Kidney (tissue), 14 donors: ENCODE measurements around the gene NME5. TPM values are rescaled to one million over a fixed set of nuclear protein-coding genes. Genes with fewer than 3 reads are reported as not detected.

Source experiments
- DNase-seq, 5 donors: peaks; one replicate each; pipeline ENCODE4 v3.0.0-alpha.2; 2013 to 2020
- FAIRE-seq: peaks from 2 replicates; lab custom pipeline; 2012; peaks lifted over from hg19 to GRCh38; lab: Jason Lieb, UNC
- H3K27ac ChIP-seq, 2 donors: one replicate each; pipeline ENCODE4 v1.7.0; 2013; ENCODE audit warnings: low read depth in 2 of 2, low read length in 2 of 2, inconsistent platforms in 1 of 2
- H3K27me3 ChIP-seq: one replicate; pipeline ENCODE4 v1.7.1; 2013; ENCODE audit warnings: low read length, inconsistent platforms; ENCODE audit not compliant: control insufficient read depth, insufficient read depth
- H3K36me3 ChIP-seq, 3 donors: one replicate each; pipeline versions ENCODE4 v1.7.0 to v1.7.1; 2013; ENCODE audit warnings: low read length in 3 of 3, control low read depth in 1 of 3, inconsistent platforms in 1 of 3; ENCODE audit not compliant: insufficient read depth in 3 of 3, control insufficient read depth in 2 of 3
- H3K4me1 ChIP-seq, 3 donors: one replicate each; pipeline versions ENCODE4 v1.7.0 to v1.7.1; 2013; ENCODE audit warnings: low read length in 3 of 3, inconsistent platforms in 1 of 3, low read depth in 1 of 3; ENCODE audit not compliant: control insufficient read depth in 2 of 3, insufficient read depth in 2 of 3
- H3K4me3 ChIP-seq, 3 donors: one replicate each; pipeline versions ENCODE4 v1.7.0 to v1.8.1; 2013; ENCODE audit warnings: low read length in 3 of 3, control low read depth in 1 of 3, inconsistent platforms in 1 of 3
- H3K9ac ChIP-seq, 3 donors: one replicate each; pipeline versions ENCODE4 v1.7.0 to v1.7.1; 2013; ENCODE audit warnings: low read length in 3 of 3, control low read depth in 1 of 3, inconsistent platforms in 1 of 3
- H3K9me3 ChIP-seq, 3 donors: one replicate each; pipeline versions ENCODE4 v1.7.0 to v1.7.1; 2013; ENCODE audit warnings: low read length in 3 of 3, control low read depth in 1 of 3, inconsistent platforms in 1 of 3; ENCODE audit not compliant: control insufficient read depth in 2 of 3, insufficient read depth in 1 of 3
- CTCF ChIP-seq: IDR thresholded peaks from 3 replicates; pipeline ENCODE4 v1.5.1; 2012; ENCODE audit warnings: mild to moderate bottlenecking, moderate library complexity, borderline replicate concordance; ENCODE audit not compliant: insufficient read depth; ENCODE audit errors: extremely low read depth
- intact Hi-C: fragments of 100-400 bp; cut with DNase I; formaldehyde crosslinking; loops from one replicate; pipeline ENCODE4 v1.11.1; 2022
- polyA plus RNA-seq: library from polyadenylated mRNA; stranded (reverse); fragments of 350-450 nt; fragmentation: Illumina TruSeq; extraction: RNeasy Lipid Tissue Mini Kit (QIAGEN cat#74804); gene quantifications from one replicate; pipeline ENCODE4 v1.2.3, GENCODE V29; 2014; ENCODE audit warnings: low read depth, low replicate concordance; ENCODE audit not compliant: insufficient read depth
- total RNA-seq: library from RNA; stranded (reverse); fragmentation: NEBNext Ultra II Directional; extraction: Animal tissue kit (Norgen Biotek cat#: 25700); gene quantifications from one replicate; pipeline ENCODE4 v1.2.1, GENCODE V29; 2021
- donor health status: control.
- donor health status: control.
- donor health status: control.
- donor health status: control.
- donor health status: control.
- donor health status: DM: yes; HTN: yes; CAD: no.
- donor health status: Normal renal cell carcinoma (clear cell type).

Gene NME5
- total and polyA plus RNA-seq, 2 donors from 2014 or later: 20.6 to 30.2 TPM

- peak in 4 of 5 donors; percentile 53 to 67 (median 56) for DNase-seq
- H3K27ac ChIP-seq: no peak overlapping the region
These were observed 70.3 kb downstream of the NME5 start for GRCh38 chr5:138068742-138069600.

GRCh38 chr5:138067945-138068344 lies 71.3 kb downstream of the NME5 start:
- no peaks in the 10 kb centered on the region for H3K9me3 ChIP-seq
- H3K36me3 ChIP-seq: no peaks in the 10 kb centered on the region
- no peak overlapping the region for H3K9ac ChIP-seq
- FAIRE-seq: no peak
- no peak for DNase-seq
- H3K27me3 ChIP-seq: no peaks in the 10 kb centered on the region
- TF ChIP-seq CTCF: no peak
- H3K27ac ChIP-seq: no peak overlapping the region
- intact Hi-C loops: no loop called here
- H3K4me3 ChIP-seq: no peak overlapping the region
- H3K4me1 ChIP-seq: no peaks in the 10 kb centered on the region

More at GRCh38 chr5:138068742-138069600, 70.3 kb downstream of the NME5 start:
- no peaks in the 10 kb centered on the region for H3K27me3 ChIP-seq
- no peaks in the 10 kb centered on the region for H3K36me3 ChIP-seq
- H3K9me3 ChIP-seq: no peaks in the 10 kb centered on the region
- FAIRE-seq: no peak
- no peak overlapping the region for H3K4me3 ChIP-seq
- peak; percentile 59 for TF ChIP-seq CTCF
- intact Hi-C loops: no loop called here
- H3K4me1 ChIP-seq: no peaks in the 10 kb centered on the region
- H3K9ac ChIP-seq: no peak overlapping the region

Other genes starting within 250 kb of the NME5 start
- not detected for gene PKD2L2, start 250.0 kb downstream of the NME5 start, total RNA-seq
- gene PKD2L2, start 250.0 kb downstream of the NME5 start, polyA plus RNA-seq: not detected
- gene FAM13B, start 106.3 kb downstream of the NME5 start, total RNA-seq: 41.8 TPM
- 7.6 TPM for gene FAM13B, start 106.3 kb downstream of the NME5 start, polyA plus RNA-seq
- not detected for gene WNT8A, start 55.4 kb downstream of the NME5 start, total RNA-seq
- not detected for gene WNT8A, start 55.4 kb downstream of the NME5 start, polyA plus RNA-seq
- 54.5 TPM for gene BRD8, start 39.2 kb upstream of the NME5 start, total RNA-seq
- gene BRD8, start 39.2 kb upstream of the NME5 start, polyA plus RNA-seq: 32.1 TPM
- 0.63 TPM for gene KIF20A, start 39.7 kb upstream of the NME5 start, total RNA-seq
- gene KIF20A, start 39.7 kb upstream of the NME5 start, polyA plus RNA-seq: 0.22 TPM
- gene CDC23, start 73.9 kb upstream of the NME5 start, total RNA-seq: 28.3 TPM
- 17.6 TPM for gene CDC23, start 73.9 kb upstream of the NME5 start, polyA plus RNA-seq
- 0.41 TPM for gene GFRA3, start 135.2 kb upstream of the NME5 start, total RNA-seq
- gene GFRA3, start 135.2 kb upstream of the NME5 start, polyA plus RNA-seq: 1.0 TPM
- 0.25 TPM for gene CDC25C, start 192.4 kb upstream of the NME5 start, total RNA-seq
- gene CDC25C, start 192.4 kb upstream of the NME5 start, polyA plus RNA-seq: not detected
- 18.9 TPM for gene FAM53C, start 198.8 kb upstream of the NME5 start, total RNA-seq
- 8.1 TPM for gene FAM53C, start 198.8 kb upstream of the NME5 start, polyA plus RNA-seq
- 69.6 TPM for gene KDM3B, start 213.3 kb upstream of the NME5 start, total RNA-seq
- gene KDM3B, start 213.3 kb upstream of the NME5 start, polyA plus RNA-seq: 18.5 TPM